ENCODE measurements around the gene GATAD2B. TPM values are rescaled to one million over a fixed set of nuclear protein-coding genes. Genes with fewer than 3 reads are reported as not detected.

Gene GATAD2B
- polyA plus RNA-seq, 2 of the 4 experiments (the other 2 are of a cell fraction), result 4.9 to 8.2 TPM

DNA sequence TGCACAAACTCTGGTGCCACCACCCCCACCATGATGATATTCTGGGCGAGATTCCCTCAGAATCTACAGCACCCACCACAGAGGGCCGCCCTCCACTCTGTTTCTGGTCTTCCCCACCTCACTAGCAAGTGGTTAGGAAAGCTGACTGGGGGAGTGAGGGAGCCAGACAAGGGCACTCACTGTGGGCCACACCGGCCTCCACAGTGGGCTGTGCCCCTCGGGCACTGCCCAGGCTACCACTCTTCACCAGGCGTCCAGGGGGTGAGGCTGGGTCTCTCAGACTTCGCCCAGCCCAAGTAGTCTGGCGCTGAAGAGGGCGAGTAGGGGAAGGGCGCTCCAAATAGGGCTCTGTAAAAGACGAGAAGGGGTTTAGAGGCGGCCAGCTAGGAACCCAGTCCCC lies 11.2 kb upstream of the GATAD2B start:
- TF ChIP-seq KDM1A (IDR thresholded peaks at IDR 0.05; ENCODE audit: low read depth), result no peak
- no peak for TF ChIP-seq ZNF302 (CRISPR knock-in tag; IDR thresholded peaks at IDR 0.05)
- TF ChIP-seq POLR2A (IDR thresholded peaks at IDR 0.05; ENCODE audit: low read length), result no peak
- TF ChIP-seq HOXA7 (CRISPR knock-in tag; IDR thresholded peaks at IDR 0.05), result no peak
- no peak for TF ChIP-seq CBX8 (IDR thresholded peaks at IDR 0.05)
- TF ChIP-seq, protein P1, sequence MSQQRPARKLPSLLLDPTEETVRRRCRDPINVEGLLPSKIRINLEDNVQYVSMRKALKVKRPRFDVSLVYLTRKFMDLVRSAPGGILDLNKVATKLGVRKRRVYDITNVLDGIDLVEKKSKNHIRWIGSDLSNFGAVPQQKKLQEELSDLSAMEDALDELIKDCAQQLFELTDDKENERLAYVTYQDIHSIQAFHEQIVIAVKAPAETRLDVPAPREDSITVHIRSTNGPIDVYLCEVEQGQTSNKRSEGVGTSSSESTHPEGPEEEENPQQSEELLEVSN (IDR thresholded peaks at IDR 0.05; ENCODE audit: borderline replicate concordance, low read depth), result no peak
- no peak for TF ChIP-seq POLR2AphosphoS2 (conservative IDR thresholded peaks at IDR 0.05; ENCODE audit: low read length)
- TF ChIP-seq, protein P2, sequence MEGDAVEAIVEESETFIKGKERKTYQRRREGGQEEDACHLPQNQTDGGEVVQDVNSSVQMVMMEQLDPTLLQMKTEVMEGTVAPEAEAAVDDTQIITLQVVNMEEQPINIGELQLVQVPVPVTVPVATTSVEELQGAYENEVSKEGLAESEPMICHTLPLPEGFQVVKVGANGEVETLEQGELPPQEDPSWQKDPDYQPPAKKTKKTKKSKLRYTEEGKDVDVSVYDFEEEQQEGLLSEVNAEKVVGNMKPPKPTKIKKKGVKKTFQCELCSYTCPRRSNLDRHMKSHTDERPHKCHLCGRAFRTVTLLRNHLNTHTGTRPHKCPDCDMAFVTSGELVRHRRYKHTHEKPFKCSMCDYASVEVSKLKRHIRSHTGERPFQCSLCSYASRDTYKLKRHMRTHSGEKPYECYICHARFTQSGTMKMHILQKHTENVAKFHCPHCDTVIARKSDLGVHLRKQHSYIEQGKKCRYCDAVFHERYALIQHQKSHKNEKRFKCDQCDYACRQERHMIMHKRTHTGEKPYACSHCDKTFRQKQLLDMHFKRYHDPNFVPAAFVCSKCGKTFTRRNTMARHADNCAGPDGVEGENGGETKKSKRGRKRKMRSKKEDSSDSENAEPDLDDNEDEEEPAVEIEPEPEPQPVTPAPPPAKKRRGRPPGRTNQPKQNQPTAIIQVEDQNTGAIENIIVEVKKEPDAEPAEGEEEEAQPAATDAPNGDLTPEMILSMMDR (IDR thresholded peaks at IDR 0.05), result no peak
- no peak for TF ChIP-seq RARB (CRISPR knock-in tag; IDR thresholded peaks at IDR 0.05)
- TF ChIP-seq ZFP36 (IDR thresholded peaks at IDR 0.05; ENCODE audit: borderline replicate concordance, partially characterized antibody), result no peak
- TF ChIP-seq RNF2 (IDR thresholded peaks at IDR 0.05; ENCODE audit: borderline replicate concordance, low read depth), result no peak
- TF ChIP-seq PHF8 (IDR thresholded peaks at IDR 0.05; ENCODE audit: borderline replicate concordance, low read depth), result no peak
- TF ChIP-seq, protein P3, sequence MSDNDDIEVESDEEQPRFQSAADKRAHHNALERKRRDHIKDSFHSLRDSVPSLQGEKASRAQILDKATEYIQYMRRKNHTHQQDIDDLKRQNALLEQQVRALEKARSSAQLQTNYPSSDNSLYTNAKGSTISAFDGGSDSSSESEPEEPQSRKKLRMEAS (IDR thresholded peaks at IDR 0.05), result no peak
- TF ChIP-seq FOSL2 (IDR thresholded peaks at IDR 0.05), result no peak
- no peak for TF ChIP-seq FOSL2 (CRISPR knock-in tag; IDR thresholded peaks at IDR 0.05)
- TF ChIP-seq, protein P4, sequence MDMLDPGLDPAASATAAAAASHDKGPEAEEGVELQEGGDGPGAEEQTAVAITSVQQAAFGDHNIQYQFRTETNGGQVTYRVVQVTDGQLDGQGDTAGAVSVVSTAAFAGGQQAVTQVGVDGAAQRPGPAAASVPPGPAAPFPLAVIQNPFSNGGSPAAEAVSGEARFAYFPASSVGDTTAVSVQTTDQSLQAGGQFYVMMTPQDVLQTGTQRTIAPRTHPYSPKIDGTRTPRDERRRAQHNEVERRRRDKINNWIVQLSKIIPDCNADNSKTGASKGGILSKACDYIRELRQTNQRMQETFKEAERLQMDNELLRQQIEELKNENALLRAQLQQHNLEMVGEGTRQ (IDR thresholded peaks at IDR 0.05), result no peak
- H3K27ac ChIP-seq, result no peak overlapping the region
- ATAC-seq, result no peak
- 93% methylated on average over 10 of the region's 11 CpGs for WGBS (ENCODE audit: missing lambda C conversion rate)
- H3K4me3 ChIP-seq, result no peak overlapping the region
- ChIA-PET CTCF (interaction anchor here (0.9 to 1.6 kb wide), 6 partner anchors 10 to 137 kb away, joined by 3 to 6 read pairs (median 4); partner anchors contain the start of genes DENND4B and RAB13), POLR2A (interaction anchor here (1.4 kb wide), 1 partner anchor 33 kb away, joined by 3 read pairs; the partner anchor contains the start of gene CREB3L4)
- no peaks in the 10 kb centered on the region for H3K4me1 ChIP-seq
- no peaks in the 10 kb centered on the region for H3K9me3 ChIP-seq
- FAIRE-seq, result no peak
- H3K4me2 ChIP-seq, result no peak overlapping the region
- DNase-seq (ENCODE audit: low read depth in 1 of 2, low spot score in 1 of 2), result no peak

DNA sequence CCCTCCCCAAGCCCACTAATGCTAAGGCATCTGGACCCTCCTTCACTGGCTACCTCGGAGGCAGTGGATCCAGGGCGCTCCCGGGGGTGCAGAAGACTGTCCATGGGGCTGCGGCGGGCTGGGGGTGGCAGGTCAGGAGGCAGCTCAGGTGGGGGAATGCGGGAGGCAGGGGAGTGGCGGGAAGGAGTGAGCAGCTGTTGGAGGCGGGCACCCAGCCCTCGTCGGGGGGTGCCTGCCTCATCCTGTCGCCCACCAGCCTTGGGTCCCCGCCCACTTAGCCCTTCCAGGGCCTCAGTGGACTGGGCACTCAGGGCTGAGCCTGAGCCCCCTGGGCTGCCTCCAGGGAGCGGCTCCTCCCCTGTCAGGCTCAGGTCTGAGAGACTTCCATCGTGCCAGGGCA lies 10.7 kb upstream of the GATAD2B start:
- ATAC-seq (no peak), FAIRE-seq (no peak), DNase-seq (ENCODE audit: low read depth in 1 of 2, low spot score in 1 of 2) (no peak)
- Histone ChIP-seq H3K4me1 (no peaks in the 10 kb centered on the region), H3K27ac (no peak overlapping the region), H3K4me2 (no peak overlapping the region), H3K4me3 (no peak overlapping the region), H3K9me3 (no peaks in the 10 kb centered on the region)
- TF ChIP-seq, protein P5, sequence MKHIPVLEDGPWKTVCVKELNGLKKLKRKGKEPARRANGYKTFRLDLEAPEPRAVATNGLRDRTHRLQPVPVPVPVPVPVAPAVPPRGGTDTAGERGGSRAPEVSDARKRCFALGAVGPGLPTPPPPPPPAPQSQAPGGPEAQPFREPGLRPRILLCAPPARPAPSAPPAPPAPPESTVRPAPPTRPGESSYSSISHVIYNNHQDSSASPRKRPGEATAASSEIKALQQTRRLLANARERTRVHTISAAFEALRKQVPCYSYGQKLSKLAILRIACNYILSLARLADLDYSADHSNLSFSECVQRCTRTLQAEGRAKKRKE (CRISPR knock-in tag; IDR thresholded peaks at IDR 0.05; ENCODE audit: low read depth), result no peak
- TF ChIP-seq HEYL (CRISPR knock-in tag; IDR thresholded peaks at IDR 0.05) (no peak), CEBPB (IDR thresholded peaks at IDR 0.05) (no peak), POLR2AphosphoS2 (conservative IDR thresholded peaks at IDR 0.05; ENCODE audit: low read length) (no peak), EHF (CRISPR knock-in tag; IDR thresholded peaks at IDR 0.05) (no peak), ZFP36 (IDR thresholded peaks at IDR 0.05; ENCODE audit: borderline replicate concordance, partially characterized antibody) (no peak), MAZ (IDR thresholded peaks at IDR 0.05; ENCODE audit: borderline replicate concordance, low read depth, low read length) (no peak), ZNF302 (CRISPR knock-in tag; IDR thresholded peaks at IDR 0.05) (no peak), MAFK (IDR thresholded peaks at IDR 0.05; ENCODE audit: partially characterized antibody) (no peak), POLR2A (IDR thresholded peaks at IDR 0.05; ENCODE audit: low read length) (no peak), BHLHE40 (IDR thresholded peaks at IDR 0.05; ENCODE audit: low read depth, low read length) (no peak), TP53 (CRISPR knock-in tag; IDR thresholded peaks at IDR 0.05) (no peak), HOXA7 (CRISPR knock-in tag; IDR thresholded peaks at IDR 0.05) (no peak), FOSL2 (IDR thresholded peaks at IDR 0.05) (no peak), FOSL2 (CRISPR knock-in tag; IDR thresholded peaks at IDR 0.05) (no peak), CHD4 (IDR thresholded peaks at IDR 0.05; ENCODE audit: borderline replicate concordance) (no peak), TFCP2L1 (CRISPR knock-in tag; IDR thresholded peaks at IDR 0.05) (no peak), GATA3 (IDR thresholded peaks at IDR 0.05; ENCODE audit: borderline replicate concordance) (no peak)
- TF ChIP-seq, protein P1 (IDR thresholded peaks at IDR 0.05; ENCODE audit: borderline replicate concordance, low read depth), result no peak
- TF ChIP-seq, protein P4 (IDR thresholded peaks at IDR 0.05), result no peak
- CTCF ChIA-PET, result interaction anchor here (1.1 to 1.6 kb wide), 5 partner anchors 14 to 137 kb away, joined by 3 to 6 read pairs (median 4); partner anchors contain the start of gene RAB13
- POLR2A ChIA-PET, result no interaction called here
- 91% methylated on average over 10 of the region's 14 CpGs for WGBS (ENCODE audit: missing lambda C conversion rate)
